Stimulated activated CD4-positive, alpha-beta T cell treated with anti-CD3 and anti-CD28 coated beads, TNF-alpha, amount 100 ng/mL, for 1 hour (primary cell): ENCODE data around the gene TNFRSF11A.

Source experiments
- DNase-seq, 3 donors: peaks; one replicate each; pipeline ENCODE4 v3.0.0-alpha.2; 2020; ENCODE audit warnings: low read depth in 3 of 3, low spot score in 1 of 3

TNFRSF11A gene

DNA sequence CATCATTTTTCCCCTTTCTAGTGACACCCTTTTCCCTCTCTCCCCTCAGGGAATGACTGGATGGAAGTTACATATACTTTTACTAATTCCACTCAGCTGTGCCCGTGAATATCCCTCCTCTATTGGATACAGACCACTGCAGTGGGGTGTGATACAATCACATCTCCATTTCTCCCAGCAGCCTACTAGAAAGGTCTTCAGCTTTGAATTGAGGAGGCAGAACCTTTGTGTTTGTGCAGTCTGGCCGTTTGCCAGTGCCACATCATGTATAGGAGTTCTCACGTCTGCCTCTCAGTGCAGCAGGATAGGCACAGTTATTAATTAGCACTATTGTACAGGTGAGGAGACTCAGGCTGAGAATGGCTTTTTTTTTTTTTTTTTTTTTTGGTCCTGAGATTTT is 16.4 kb downstream of the TNFRSF11A start:
- DNase-seq: no peak

- DNase-seq: no peak
Measured at GRCh38 chr18:62342884-62343283, 17.8 kb downstream of the TNFRSF11A start.

DNA sequence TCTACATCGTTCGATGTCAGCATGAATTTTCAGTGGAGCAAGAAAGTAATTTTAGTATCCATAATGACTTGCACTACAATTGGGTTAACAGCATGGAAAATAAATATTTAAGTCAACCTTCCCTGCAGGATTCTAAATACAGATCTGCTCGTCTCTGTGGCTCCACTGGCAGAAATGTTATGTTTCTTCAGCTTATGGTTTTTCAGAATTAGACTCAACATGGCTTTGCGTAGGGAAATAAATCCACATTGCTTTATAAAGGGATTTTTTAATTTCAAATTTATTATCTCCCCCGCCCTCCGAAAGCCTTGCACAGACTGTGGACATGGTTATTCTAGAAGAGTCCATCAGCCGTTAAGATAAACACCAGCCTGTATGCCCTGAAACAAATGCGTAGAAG is 18.2 kb downstream of the TNFRSF11A start:
- DNase-seq: no peak

GRCh38 chr18:62345909-62346308 is 20.8 kb downstream of the TNFRSF11A start:
- DNase-seq: no peak

DNA sequence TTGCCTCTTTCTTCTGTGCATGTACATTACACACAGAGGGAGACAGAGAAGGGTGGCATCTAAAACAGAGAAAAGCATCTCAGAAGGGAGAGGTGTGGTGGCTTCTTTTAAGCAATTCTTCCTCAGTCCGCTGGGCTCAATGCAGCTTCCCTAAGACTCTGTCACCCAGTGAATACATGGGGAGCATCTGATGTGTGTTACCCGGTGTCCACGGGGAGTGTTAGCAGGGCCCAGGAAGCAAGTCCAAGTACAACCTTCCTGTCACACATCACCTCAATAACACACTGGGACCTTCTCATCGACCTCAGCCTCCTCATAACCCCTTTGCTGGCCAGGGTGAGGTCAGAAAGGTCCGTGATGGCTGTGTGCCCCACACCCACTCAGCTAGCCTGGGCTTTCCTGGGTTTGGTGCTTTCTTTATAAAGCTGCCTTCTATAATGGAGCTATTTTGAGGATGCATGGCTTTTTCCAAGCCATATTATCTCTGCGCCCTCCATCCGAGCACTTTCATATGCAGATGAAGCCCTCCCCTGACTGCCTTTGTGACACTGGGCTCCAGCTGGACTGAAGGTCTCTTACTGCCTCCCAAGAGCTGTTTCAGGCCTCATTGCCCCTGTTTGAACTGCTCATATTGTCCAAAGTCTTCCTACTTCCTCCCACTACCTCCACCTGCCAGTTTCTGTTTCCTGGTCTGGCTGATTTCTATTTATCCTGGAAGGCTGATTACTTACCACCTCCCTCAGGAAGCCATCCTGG is 21.4 kb downstream of the TNFRSF11A start:
- DNase-seq: no peak

- no peak for DNase-seq
Measured at GRCh38 chr18:62347089-62347506, 22.0 kb downstream of the TNFRSF11A start.

GRCh38 chr18:62348474-62348873 is 23.4 kb downstream of the TNFRSF11A start:
- no peak for DNase-seq

- no peak for DNase-seq
Measured at GRCh38 chr18:62353170-62353569, 28.1 kb downstream of the TNFRSF11A start.

DNA sequence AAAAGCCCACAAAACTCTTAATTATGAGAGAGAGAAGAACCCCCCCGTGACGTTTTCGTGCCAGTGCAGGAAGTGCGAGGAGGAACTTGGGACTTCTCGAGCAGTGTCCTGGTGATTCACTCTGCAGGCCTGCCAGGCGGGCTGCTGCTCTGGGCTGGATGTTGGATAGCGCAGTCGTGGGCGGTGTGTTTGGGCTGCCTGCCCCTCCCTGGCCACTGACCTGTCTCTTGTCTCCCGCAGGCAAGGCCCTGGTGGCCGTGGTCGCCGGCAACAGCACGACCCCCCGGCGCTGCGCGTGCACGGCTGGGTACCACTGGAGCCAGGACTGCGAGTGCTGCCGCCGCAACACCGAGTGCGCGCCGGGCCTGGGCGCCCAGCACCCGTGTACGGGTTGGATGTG is 29.0 kb downstream of the TNFRSF11A start:
- no peak for DNase-seq

- no peak for DNase-seq
Measured at GRCh38 chr18:62357079-62357719, 32.1 kb downstream of the TNFRSF11A start.

GRCh38 chr18:62360805-62361204 is 35.7 kb downstream of the TNFRSF11A start:
- DNase-seq: no peak

GRCh38 chr18:62361288-62361687 is 36.2 kb downstream of the TNFRSF11A start:
- no peak for DNase-seq

DNA sequence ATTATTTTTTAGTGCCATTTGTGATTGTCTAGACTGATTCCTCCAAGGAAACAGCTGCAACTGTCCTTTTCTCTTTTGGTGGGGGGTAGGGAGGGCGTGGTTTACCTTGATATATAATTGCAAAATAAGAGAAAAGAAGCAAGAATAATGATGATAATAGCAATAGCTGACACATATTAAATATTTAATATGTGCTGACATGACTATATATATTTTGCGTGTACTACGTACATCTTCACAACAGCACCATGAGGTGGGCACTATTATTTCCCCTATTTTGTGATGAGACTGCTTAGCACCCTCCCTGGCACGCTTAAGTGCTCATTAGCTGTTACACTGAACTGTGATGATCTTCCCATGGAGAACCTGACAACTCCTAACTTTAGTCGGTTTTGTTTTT is 39.4 kb downstream of the TNFRSF11A start:
- no peak for DNase-seq

- DNase-seq: no peak
Measured at GRCh38 chr18:62365420-62365819, 40.3 kb downstream of the TNFRSF11A start.

- no peak for DNase-seq
Measured at GRCh38 chr18:62366992-62367391, 41.9 kb downstream of the TNFRSF11A start.

DNA sequence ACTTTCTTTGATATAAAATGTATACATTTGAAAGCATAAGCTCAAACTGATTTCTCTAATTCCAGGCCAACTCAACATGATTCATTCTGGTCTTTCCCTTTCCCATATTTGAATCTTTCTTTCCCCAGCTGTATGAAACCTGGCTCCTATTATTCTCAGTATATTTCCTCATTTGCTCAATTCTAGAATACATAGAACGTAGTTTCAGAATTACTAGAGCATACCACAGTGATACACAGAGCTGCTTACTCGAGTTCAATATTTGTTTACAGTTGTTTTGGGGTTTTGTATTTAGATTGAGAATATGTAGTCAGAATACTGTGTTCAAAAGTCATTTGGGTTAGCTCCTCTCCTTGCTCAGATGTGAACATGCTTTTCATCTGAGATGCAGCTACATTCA is 43.0 kb downstream of the TNFRSF11A start:
- DNase-seq: no peak

- DNase-seq: no peak
Measured at GRCh38 chr18:62369129-62369644, 44.1 kb downstream of the TNFRSF11A start.

- DNase-seq: no peak
Measured at GRCh38 chr18:62370366-62370765, 45.3 kb downstream of the TNFRSF11A start.

DNA sequence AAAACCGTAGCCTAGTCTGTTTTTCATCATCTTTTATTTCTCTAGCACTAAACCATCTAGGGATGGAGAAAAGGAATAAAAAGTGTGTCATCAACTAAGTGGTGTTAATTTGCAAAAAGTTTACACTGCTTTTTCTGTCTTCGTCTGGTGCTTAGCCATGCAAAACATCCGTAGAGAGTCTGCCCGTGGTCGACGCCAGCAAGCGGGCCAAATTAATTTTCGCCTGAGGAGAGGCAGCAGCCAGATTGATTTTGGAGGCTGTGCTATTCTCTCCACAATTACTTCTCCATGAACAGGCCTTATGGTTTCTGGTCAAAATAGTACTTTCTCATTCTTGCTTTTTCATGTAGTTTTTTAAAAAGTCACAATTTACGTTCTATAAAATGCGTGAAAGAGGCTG is 46.3 kb downstream of the TNFRSF11A start:
- DNase-seq: no peak

DNA sequence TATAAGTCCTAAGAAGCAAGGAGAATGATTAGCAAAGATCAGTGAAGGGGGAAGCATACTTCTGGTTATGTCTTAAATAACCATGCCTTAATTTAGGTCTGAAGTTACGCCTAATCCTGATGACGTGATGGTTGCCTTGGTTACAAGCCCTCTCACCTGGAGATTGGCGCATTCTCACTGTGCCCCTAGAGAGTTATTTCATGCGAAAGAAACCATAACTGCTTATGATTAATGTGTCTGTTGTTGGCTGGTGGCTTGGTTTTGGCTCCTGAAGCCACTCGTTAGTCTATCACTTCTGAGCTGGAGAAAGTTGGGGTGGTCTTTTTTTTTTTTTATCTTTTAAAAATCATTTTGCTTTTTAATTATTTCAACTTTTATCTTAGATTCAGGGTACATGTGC is 47.0 kb downstream of the TNFRSF11A start:
- DNase-seq: no peak

- no peak for DNase-seq
Measured at GRCh38 chr18:62372882-62373281, 47.8 kb downstream of the TNFRSF11A start.

DNA sequence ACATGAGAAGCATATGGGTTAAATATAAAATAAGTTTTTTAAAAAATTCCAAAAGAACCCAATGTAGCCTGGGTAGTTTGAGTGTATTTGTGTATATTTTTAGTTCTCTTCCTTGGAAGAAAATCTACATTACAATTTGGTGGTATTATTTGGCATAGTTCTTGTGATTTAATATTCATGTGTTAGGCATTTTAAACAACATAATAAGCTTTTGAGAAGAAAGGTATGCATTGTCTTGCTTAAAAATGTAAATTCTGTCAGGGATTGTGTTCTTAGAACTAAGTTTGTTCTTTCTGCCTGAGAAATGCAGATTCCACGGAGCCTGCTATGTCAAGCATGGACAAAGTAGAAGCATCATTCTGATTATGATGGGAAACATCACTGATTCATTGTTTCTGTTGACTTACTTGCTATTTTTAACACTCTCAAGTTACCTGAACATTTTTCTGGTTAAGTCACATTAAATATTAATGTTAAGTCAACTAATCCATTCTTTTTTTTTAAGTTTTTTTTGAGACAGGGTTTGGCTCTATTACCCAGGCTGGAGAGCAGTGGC is 49.4 kb downstream of the TNFRSF11A start:
- DNase-seq: no peak
